Activated B cell treated with CpG ODN at 0.5 μM for 24 hours (primary cell): ENCODE data around the gene FARP1. TPM values are rescaled to one million over a fixed set of nuclear protein-coding genes. Genes with fewer than 3 reads are reported as not detected.

Experiments
- ATAC-seq: fragments of 200-7000 bp; cut with Tn5 transposase; one replicate; pipeline ENCODE4 v1.10.0; 2021; ENCODE audit warnings: low read depth, mild to moderate bottlenecking, moderate library complexity
- CTCF ChIA-PET: fragments of 350-600 bp; sonication (Branson Sonifier 250); formaldehyde crosslinking; loops from one replicate; lab custom pipeline; 2021; ENCODE audit warnings: antibody characterized with exemption; lab: Charles Lee
- POLR2A ChIA-PET: fragments of 350-600 bp; sonication (Branson Sonifier 250); formaldehyde crosslinking; loops from one replicate; lab custom pipeline; 2021; ENCODE audit warnings: antibody characterized with exemption; lab: Charles Lee
- DNase-seq: peaks from one replicate; pipeline ENCODE4 v3.0.0; 2022
- H3K27ac Mint-ChIP-seq: one replicate; pipeline ENCODE4 v1.8.0; 2020; ENCODE audit warnings: mixed read lengths
- H3K27me3 Mint-ChIP-seq: one replicate; pipeline ENCODE4 v1.8.0; 2021; ENCODE audit warnings: mixed read lengths
- H3K36me3 Mint-ChIP-seq: one replicate; pipeline ENCODE4 v1.8.0; 2021; ENCODE audit warnings: low read depth, mixed read lengths
- H3K4me1 Mint-ChIP-seq: one replicate; pipeline ENCODE4 v1.8.0; 2021; ENCODE audit warnings: mixed read lengths
- H3K4me3 Mint-ChIP-seq: one replicate; pipeline ENCODE4 v1.8.0; 2020; ENCODE audit warnings: mild to moderate bottlenecking, mixed read lengths
- H3K9me3 Mint-ChIP-seq: one replicate; pipeline ENCODE4 v1.8.0; 2020; ENCODE audit warnings: mixed read lengths
- CTCF ChIP-seq: fragments of 200-600 bp; IDR thresholded peaks from one replicate; pipeline ENCODE4 v1.8.0; 2022; ENCODE audit warnings: antibody characterized with exemption, mild to moderate bottlenecking
- intact Hi-C: fragments of 100-400 bp; cut with micrococcal nuclease; formaldehyde crosslinking; loops from one replicate; pipeline ENCODE4 v1.15.1; 2024
- total RNA-seq: library from RNA; stranded (reverse); gene quantifications from 2 replicates; pipeline ENCODE4 v1.2.3, GENCODE V29; 2022

The FARP1 gene
- total RNA-seq, 1 donor from 2014 or later, result 2.1 TPM

GRCh38 chr13:98310485-98311199, 167.7 kb downstream of the FARP1 start:
- Mint-ChIP-seq H3K27me3 (peaks cover 3% of the 10 kb centered on the region), H3K9me3 (no peaks in the 10 kb centered on the region), H3K4me3 (no peak overlapping the region), H3K27ac (no peak overlapping the region), H3K4me1 (no peaks in the 10 kb centered on the region), H3K36me3 (no peaks in the 10 kb centered on the region)
- ATAC-seq (no peak), DNase-seq (no peak)
- intact Hi-C loops, result no loop called here
- ChIA-PET CTCF (no interaction called here), POLR2A (no interaction called here)
- no peak for TF ChIP-seq CTCF

- Mint-ChIP-seq H3K36me3 (no peaks in the 10 kb centered on the region), H3K27ac (no peak overlapping the region), H3K9me3 (no peaks in the 10 kb centered on the region), H3K4me3 (no peak overlapping the region), H3K4me1 (no peaks in the 10 kb centered on the region), H3K27me3 (peaks cover 3% of the 10 kb centered on the region)
- intact Hi-C loops, result no loop called here
- ATAC-seq (no peak), DNase-seq (no peak)
- no peak for TF ChIP-seq CTCF
- CTCF ChIA-PET, result no interaction called here
- POLR2A ChIA-PET, result no interaction called here
Measured at GRCh38 chr13:98311200-98311548, 168.3 kb downstream of the FARP1 start.

- no peaks in the 10 kb centered on the region for H3K36me3 Mint-ChIP-seq
- ChIA-PET CTCF (no interaction called here), POLR2A (no interaction called here)
- TF ChIP-seq CTCF, result no peak
- H3K27me3 Mint-ChIP-seq, result peaks cover 3% of the 10 kb centered on the region
- H3K4me1 Mint-ChIP-seq, result no peaks in the 10 kb centered on the region
- ATAC-seq, result no peak
- H3K4me3 Mint-ChIP-seq, result no peak overlapping the region
- no peaks in the 10 kb centered on the region for H3K9me3 Mint-ChIP-seq
- no peak for DNase-seq
- H3K27ac Mint-ChIP-seq, result no peak overlapping the region
- intact Hi-C loops, result no loop called here
Measured at GRCh38 chr13:98312606-98313005, 169.7 kb downstream of the FARP1 start.

- POLR2A ChIA-PET, result no interaction called here
- ATAC-seq (no peak), DNase-seq (no peak)
- Mint-ChIP-seq H3K27me3 (peaks cover under 1% of the 10 kb centered on the region), H3K9me3 (no peaks in the 10 kb centered on the region), H3K4me1 (no peaks in the 10 kb centered on the region), H3K27ac (no peak overlapping the region), H3K4me3 (no peak overlapping the region), H3K36me3 (no peaks in the 10 kb centered on the region)
- TF ChIP-seq CTCF, result no peak
- CTCF ChIA-PET, result no interaction called here
- intact Hi-C loops, result no loop called here
Measured at GRCh38 chr13:98313023-98313921, 170.4 kb downstream of the FARP1 start.

GRCh38 chr13:98313922-98314292, 171.0 kb downstream of the FARP1 start:
- Mint-ChIP-seq H3K4me3 (no peak overlapping the region), H3K27ac (no peak overlapping the region), H3K9me3 (no peaks in the 10 kb centered on the region), H3K36me3 (no peaks in the 10 kb centered on the region), H3K4me1 (no peaks in the 10 kb centered on the region), H3K27me3 (no peaks in the 10 kb centered on the region)
- no peak for TF ChIP-seq CTCF
- DNase-seq, result no peak
- no peak for ATAC-seq
- intact Hi-C loops, result no loop called here
- ChIA-PET CTCF (no interaction called here), POLR2A (no interaction called here)
